HEK293 (cell line): ENCODE measurements around the gene MKX.

ENCODE experiments used
- CTCF ChIA-PET: fragments of 350-600 bp; formaldehyde crosslinking; extraction: SDS; loops from one replicate; lab custom pipeline; 2021; ENCODE audit warnings: antibody characterized with exemption; lab: Yijun Ruan, JAX
- POLR2A ChIA-PET: fragments of 300-600 bp; formaldehyde crosslinking; extraction: SDS; loops from one replicate; lab custom pipeline; 2020; ENCODE audit warnings: antibody characterized with exemption, inconsistent platforms; lab: Yijun Ruan, JAX
- H3K27ac ChIP-seq: fragments of 200-500 bp; sonication (Bioruptor generic); 2 replicates; pipeline ENCODE4 v1.5.1; 2014; ENCODE audit warnings: low read depth, low read length, control low read depth, inconsistent platforms; ENCODE audit errors: extremely low read depth
- H3K36me3 ChIP-seq, 2 experiments: fragments of 200-500 bp in 1 of 2; sonication (Bioruptor generic) in 1 of 2; 1 replicate in 1 of 2; 2 replicates in 1 of 2; pipeline ENCODE4 v1.5.1; 2014 to 2017; ENCODE audit warnings: inconsistent platforms in 2 of 2, low read length in 2 of 2; ENCODE audit not compliant: control insufficient read depth in 2 of 2, insufficient read depth in 1 of 2
- H3K4me1 ChIP-seq: fragments of 200-500 bp; sonication (Bioruptor generic); 2 replicates; pipeline ENCODE4 v1.5.1; 2014; ENCODE audit warnings: mild to moderate bottlenecking, low read length, inconsistent platforms; ENCODE audit not compliant: control insufficient read depth, insufficient read depth
- H3K4me3 ChIP-seq: 2 replicates; pipeline ENCODE4 v1.5.1; 2011; ENCODE audit warnings: low read depth, mild to moderate bottlenecking, control low read depth, low read length, moderate library complexity
- H3K9me3 ChIP-seq: fragments of 200-500 bp; sonication (Bioruptor generic); 2 replicates; pipeline ENCODE4 v1.5.1; 2014; ENCODE audit warnings: low read depth, low read length, inconsistent platforms; ENCODE audit not compliant: control insufficient read depth, insufficient read depth
- AEBP2 ChIP-seq: fragments of 450-650 bp; formaldehyde crosslinking; IDR thresholded peaks from 2 replicates; pipeline ENCODE4 v1.5.1; 2016; ENCODE audit warnings: missing biosample characterization, missing genetic modification characterization, borderline replicate concordance
- ATF2 ChIP-seq: fragments of 450-650 bp; formaldehyde crosslinking; IDR thresholded peaks from 2 replicates; pipeline ENCODE4 v1.5.1; 2016; ENCODE audit warnings: missing biosample characterization, missing genetic modification characterization, low read depth
- BCL11A ChIP-seq: fragments of 450-650 bp; formaldehyde crosslinking; IDR thresholded peaks from 2 replicates; pipeline ENCODE4 v1.5.1; 2016; ENCODE audit warnings: low read depth, missing biosample characterization, missing genetic modification characterization
- GLIS2 ChIP-seq: fragments of 450-650 bp; formaldehyde crosslinking; IDR thresholded peaks from 2 replicates; pipeline ENCODE4 v1.5.1; 2016; ENCODE audit warnings: missing biosample characterization, missing genetic modification characterization
- KLF16 ChIP-seq: fragments of 450-650 bp; formaldehyde crosslinking; IDR thresholded peaks from 2 replicates; pipeline ENCODE4 v1.5.1; 2017; ENCODE audit warnings: missing biosample characterization, missing genetic modification characterization
- PRDM6 ChIP-seq: fragments of 450-650 bp; formaldehyde crosslinking; IDR thresholded peaks from 2 replicates; pipeline ENCODE4 v1.5.1; 2017; ENCODE audit warnings: missing biosample characterization, missing genetic modification characterization
- SALL2 ChIP-seq: fragments of 450-650 bp; formaldehyde crosslinking; IDR thresholded peaks from 2 replicates; pipeline ENCODE4 v1.5.0; 2017; ENCODE audit warnings: missing biosample characterization, mild to moderate bottlenecking, missing genetic modification characterization, borderline replicate concordance
- SCRT2 ChIP-seq: fragments of 450-650 bp; formaldehyde crosslinking; IDR thresholded peaks from 2 replicates; pipeline ENCODE4 v1.5.1; 2016; ENCODE audit warnings: missing biosample characterization, missing genetic modification characterization
- ZBTB1 ChIP-seq: fragments of 450-650 bp; formaldehyde crosslinking; IDR thresholded peaks from 2 replicates; pipeline ENCODE4 v1.5.1; 2016; ENCODE audit warnings: missing biosample characterization, missing genetic modification characterization
- ZBTB11 ChIP-seq: fragments of 450-650 bp; formaldehyde crosslinking; conservative IDR thresholded peaks from 2 replicates; pipeline ENCODE4 v1.5.1; 2016; ENCODE audit warnings: low read depth, missing biosample characterization, missing genetic modification characterization
- ZBTB6 ChIP-seq: fragments of 450-650 bp; formaldehyde crosslinking; IDR thresholded peaks from 2 replicates; pipeline ENCODE4 v1.5.1; 2017; ENCODE audit warnings: missing biosample characterization, missing genetic modification characterization
- ZFP69B ChIP-seq: fragments of 450-650 bp; formaldehyde crosslinking; IDR thresholded peaks from 2 replicates; pipeline ENCODE4 v1.5.1; 2016; ENCODE audit warnings: missing biosample characterization, missing genetic modification characterization
- ZNF223 ChIP-seq: fragments of 450-650 bp; formaldehyde crosslinking; IDR thresholded peaks from 2 replicates; pipeline ENCODE4 v1.5.1; 2016; ENCODE audit warnings: missing biosample characterization, missing genetic modification characterization
- ZNF292 ChIP-seq: fragments of 450-650 bp; formaldehyde crosslinking; IDR thresholded peaks from 2 replicates; pipeline ENCODE4 v1.5.1; 2016; ENCODE audit warnings: low read depth, missing biosample characterization, missing genetic modification characterization, borderline replicate concordance
- ZNF341 ChIP-seq: fragments of 450-650 bp; formaldehyde crosslinking; IDR thresholded peaks from 2 replicates; pipeline ENCODE4; 2016; ENCODE audit warnings: low read depth, missing biosample characterization, missing genetic modification characterization
- ZNF350 ChIP-seq: fragments of 450-650 bp; formaldehyde crosslinking; IDR thresholded peaks from 2 replicates; pipeline ENCODE4 v1.5.0; 2017; ENCODE audit warnings: missing biosample characterization, mild to moderate bottlenecking, missing genetic modification characterization
- ZNF48 ChIP-seq: fragments of 450-650 bp; formaldehyde crosslinking; IDR thresholded peaks from 2 replicates; pipeline ENCODE4 v1.5.1; 2016; ENCODE audit warnings: missing biosample characterization, missing genetic modification characterization
- ZNF585B ChIP-seq: fragments of 450-650 bp; formaldehyde crosslinking; IDR thresholded peaks from 2 replicates; pipeline ENCODE4 v1.5.1; 2016; ENCODE audit warnings: missing biosample characterization, missing genetic modification characterization
- ZNF654 ChIP-seq: fragments of 450-650 bp; formaldehyde crosslinking; IDR thresholded peaks from 2 replicates; pipeline ENCODE4 v1.5.1; 2016; ENCODE audit warnings: low read depth, missing biosample characterization, missing genetic modification characterization
- ZNF747 ChIP-seq: fragments of 450-650 bp; formaldehyde crosslinking; IDR thresholded peaks from 2 replicates; pipeline ENCODE4 v1.5.1; 2016; ENCODE audit warnings: missing biosample characterization, missing genetic modification characterization
- TF ChIP-seq, protein P1 (sequence below): fragments of 450-650 bp; formaldehyde crosslinking; optimal IDR thresholded peaks from 2 replicates; pipeline ENCODE3; 2016; ENCODE audit warnings: missing biosample characterization, mild to moderate bottlenecking, missing genetic modification characterization
- TF ChIP-seq, protein P2 (sequence below): fragments of 450-650 bp; formaldehyde crosslinking; IDR thresholded peaks from 2 replicates; pipeline ENCODE4 v1.5.1; 2016; ENCODE audit warnings: missing biosample characterization, missing genetic modification characterization

Gene MKX

DNA sequence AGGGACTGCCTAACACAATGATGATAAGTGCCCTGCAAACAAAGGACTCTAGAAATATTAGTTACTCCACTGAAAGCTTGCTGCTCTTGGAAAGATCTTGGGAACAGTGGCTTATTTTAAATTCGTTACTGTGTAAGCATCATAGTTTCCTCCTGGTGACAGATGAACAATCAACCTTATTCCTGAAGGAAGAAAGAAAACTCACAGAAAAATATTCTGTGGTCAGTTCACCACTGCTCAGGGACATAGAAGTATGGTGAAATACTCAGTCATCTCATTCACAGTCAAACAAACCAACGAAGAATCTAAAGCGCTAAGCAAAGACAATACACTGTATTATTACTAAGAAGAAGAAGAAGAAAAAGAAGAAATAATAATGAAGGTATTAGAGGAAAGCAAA, 27.8 kb downstream of the MKX start (continued):
- TF ChIP-seq AEBP2, result no peak
- TF ChIP-seq ZFP69B (tag by site-specific recombination), result no peak
- TF ChIP-seq SCRT2, result no peak

- H3K4me1 ChIP-seq, result peaks cover 9% of the 10 kb centered on the region
- no peak overlapping the region for H3K4me3 ChIP-seq
- no peak overlapping the region for H3K27ac ChIP-seq
- POLR2A ChIA-PET, result no interaction called here
- CTCF ChIA-PET, result interaction anchor here (0.6 kb wide), 1 partner anchor 59 kb away, joined by 3 read pairs; no protein-coding TSS in a partner anchor
- no peaks in the 10 kb centered on the region for H3K9me3 ChIP-seq
- no peaks in the 10 kb centered on the region for H3K36me3 ChIP-seq
- TF ChIP-seq ZNF747 (tag by site-specific recombination) (no peak), ZNF292 (tag by site-specific recombination) (no peak), ZNF585B (no peak), ZNF654 (tag by site-specific recombination) (no peak), SALL2 (tag by site-specific recombination) (no peak), ZBTB1 (no peak), BCL11A (tag by site-specific recombination) (no peak), ZBTB6 (tag by site-specific recombination) (no peak), ZNF350 (tag by site-specific recombination) (no peak), ZBTB11 (tag by site-specific recombination) (no peak), KLF16 (tag by site-specific recombination) (no peak), ZNF48 (tag by site-specific recombination) (no peak), ZNF341 (tag by site-specific recombination) (no peak), ATF2 (tag by site-specific recombination) (no peak), GLIS2 (tag by site-specific recombination) (no peak), ZNF223 (tag by site-specific recombination) (no peak), PRDM6 (tag by site-specific recombination) (no peak)
- TF ChIP-seq, protein P1, sequence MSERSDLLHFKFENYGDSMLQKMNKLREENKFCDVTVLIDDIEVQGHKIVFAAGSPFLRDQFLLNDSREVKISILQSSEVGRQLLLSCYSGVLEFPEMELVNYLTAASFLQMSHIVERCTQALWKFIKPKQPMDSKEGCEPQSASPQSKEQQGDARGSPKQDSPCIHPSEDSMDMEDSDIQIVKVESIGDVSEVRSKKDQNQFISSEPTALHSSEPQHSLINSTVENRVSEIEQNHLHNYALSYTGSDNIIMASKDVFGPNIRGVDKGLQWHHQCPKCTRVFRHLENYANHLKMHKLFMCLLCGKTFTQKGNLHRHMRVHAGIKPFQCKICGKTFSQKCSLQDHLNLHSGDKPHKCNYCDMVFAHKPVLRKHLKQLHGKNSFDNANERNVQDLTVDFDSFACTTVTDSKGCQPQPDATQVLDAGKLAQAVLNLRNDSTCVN (tag by site-specific recombination), result no peak
- TF ChIP-seq, protein P2, sequence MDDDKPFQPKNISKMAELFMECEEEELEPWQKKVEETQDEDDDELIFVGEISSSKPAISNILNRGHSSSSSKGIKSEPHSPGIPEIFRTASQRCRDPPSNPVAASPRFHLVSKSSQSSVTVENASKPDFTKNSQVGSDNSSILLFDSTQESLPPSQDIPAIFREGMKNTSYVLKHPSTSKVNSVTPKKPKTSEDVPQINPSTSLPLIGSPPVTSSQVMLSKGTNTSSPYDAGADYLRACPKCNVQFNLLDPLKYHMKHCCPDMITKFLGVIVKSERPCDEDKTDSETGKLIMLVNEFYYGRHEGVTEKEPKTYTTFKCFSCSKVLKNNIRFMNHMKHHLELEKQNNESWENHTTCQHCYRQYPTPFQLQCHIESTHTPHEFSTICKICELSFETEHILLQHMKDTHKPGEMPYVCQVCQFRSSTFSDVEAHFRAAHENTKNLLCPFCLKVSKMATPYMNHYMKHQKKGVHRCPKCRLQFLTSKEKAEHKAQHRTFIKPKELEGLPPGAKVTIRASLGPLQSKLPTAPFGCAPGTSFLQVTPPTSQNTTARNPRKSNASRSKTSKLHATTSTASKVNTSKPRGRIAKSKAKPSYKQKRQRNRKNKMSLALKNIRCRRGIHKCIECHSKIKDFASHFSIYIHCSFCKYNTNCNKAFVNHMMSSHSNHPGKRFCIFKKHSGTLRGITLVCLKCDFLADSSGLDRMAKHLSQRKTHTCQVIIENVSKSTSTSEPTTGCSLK, result no peak
Measured at GRCh38 chr10:27717224-27717623, 28.4 kb downstream of the MKX start.
